HG02642 (cell line): ENCODE measurements around the gene IRF3.
A peak's percentile ranks its signal among the peaks of the same experiment; 100 is the strongest.

ENCODE experiments used
- ATAC-seq: cut with Tn5 transposase; IDR thresholded peaks from one replicate; pipeline ENCODE4 v1.9.1; 2021; ENCODE audit warnings: mild to moderate bottlenecking; ENCODE audit not compliant: unreplicated experiment, poor library complexity

Gene IRF3

DNA sequence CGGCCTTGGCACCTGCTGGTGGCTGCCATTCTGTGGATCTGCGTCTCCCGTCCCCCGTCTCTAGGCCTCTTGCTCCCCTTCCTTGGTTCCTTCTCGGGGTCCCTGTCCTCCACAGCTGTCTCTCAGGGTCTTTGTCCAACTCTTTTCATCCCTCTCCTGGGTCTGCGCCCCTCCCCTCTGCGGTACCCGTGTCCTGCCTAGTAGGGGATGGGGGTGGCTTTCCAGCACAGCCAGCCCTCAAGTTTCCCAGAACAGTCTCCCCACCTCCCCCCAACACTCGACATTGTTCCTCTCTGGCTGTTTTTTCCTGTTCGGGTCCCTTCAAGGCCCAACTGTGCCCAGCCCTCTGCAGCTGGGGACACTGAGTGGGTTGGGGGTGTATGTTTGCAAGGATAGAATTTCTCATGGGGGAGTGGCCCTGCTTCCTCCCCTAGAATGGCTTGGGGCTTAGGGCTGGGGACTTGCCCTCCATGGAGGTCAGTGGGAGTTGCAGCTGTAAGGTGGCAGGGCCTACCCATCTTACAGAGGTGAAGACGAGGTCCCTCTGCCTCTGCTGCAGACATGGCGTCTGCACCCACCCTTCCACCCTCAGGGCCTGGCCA, 23.0 kb upstream of the IRF3 start:
- no peak for ATAC-seq

GRCh38 chr19:49687566-49688316, 22.1 kb upstream of the IRF3 start:
- no peak for ATAC-seq

DNA sequence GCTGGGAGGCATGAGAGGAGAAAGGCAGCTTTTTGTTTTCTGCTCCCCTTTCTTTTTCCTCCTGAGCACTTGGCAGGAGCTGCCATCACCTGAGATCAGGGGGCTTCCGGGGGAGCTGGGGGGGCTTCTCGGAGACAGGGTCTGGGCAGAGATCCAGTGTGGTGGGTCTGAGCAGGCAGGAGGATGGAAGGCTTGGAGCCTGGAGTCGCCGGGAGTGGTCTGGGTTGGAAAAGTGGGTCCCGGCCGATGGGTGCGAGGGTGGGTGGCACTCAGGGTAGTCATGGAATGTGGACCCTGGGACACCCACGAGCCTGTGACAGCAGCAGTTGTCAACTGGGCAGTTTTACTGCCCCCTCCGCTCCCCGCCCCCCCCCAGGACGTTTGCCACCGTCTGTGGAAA, 21.5 kb upstream of the IRF3 start:
- ATAC-seq: no peak

DNA sequence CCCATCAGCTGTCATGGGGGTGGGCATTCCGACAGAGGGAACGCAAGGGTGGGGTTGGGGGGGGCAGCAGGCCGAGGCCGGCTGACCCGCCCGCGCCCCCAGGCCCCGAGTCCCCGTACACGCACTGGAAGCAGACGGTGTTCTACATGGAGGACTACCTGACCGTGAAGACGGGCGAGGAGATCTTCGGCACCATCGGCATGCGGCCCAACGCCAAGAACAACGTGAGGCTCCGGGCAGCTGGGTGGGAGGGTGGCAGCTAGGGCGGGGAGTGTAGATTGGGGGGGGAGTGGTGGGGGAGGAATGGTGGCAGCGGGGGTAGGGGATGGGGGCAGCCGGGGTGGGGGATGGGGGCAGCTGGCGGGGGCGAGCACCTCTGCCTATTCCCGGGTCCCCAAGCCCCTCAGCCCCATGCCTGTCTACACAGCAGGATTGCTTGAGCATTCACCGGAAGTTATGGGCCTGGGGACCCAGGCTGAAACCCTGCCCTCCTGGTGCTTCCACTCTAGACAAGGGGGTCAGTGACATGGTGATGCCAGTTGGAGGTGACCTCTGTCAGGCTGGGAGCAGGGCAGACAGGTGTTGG, 20.9 kb upstream of the IRF3 start:
- no peak for ATAC-seq

DNA sequence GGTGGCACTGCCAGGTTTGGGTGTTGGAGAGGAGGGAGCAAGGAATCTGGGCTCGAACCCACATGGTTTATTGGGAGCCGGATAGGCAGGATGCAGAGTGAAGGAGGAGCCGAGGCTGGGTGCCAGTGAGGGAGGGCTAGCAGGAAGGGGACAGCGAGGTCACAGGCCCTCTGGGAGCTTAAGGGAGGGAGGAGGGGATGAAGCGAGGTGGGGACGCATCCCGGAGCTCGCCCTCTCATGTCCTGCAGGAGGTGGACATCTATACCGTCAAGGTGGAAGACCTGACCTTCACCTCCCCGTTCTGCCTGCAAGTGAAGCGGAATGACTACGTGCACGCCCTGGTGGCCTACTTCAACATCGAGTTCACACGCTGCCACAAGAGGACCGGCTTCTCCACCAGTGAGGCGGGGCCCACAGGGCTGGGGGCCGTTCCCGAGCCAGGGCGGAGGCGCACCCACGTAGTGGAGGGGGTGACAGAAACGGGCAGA, 20.2 kb upstream of the IRF3 start:
- no peak for ATAC-seq

DNA sequence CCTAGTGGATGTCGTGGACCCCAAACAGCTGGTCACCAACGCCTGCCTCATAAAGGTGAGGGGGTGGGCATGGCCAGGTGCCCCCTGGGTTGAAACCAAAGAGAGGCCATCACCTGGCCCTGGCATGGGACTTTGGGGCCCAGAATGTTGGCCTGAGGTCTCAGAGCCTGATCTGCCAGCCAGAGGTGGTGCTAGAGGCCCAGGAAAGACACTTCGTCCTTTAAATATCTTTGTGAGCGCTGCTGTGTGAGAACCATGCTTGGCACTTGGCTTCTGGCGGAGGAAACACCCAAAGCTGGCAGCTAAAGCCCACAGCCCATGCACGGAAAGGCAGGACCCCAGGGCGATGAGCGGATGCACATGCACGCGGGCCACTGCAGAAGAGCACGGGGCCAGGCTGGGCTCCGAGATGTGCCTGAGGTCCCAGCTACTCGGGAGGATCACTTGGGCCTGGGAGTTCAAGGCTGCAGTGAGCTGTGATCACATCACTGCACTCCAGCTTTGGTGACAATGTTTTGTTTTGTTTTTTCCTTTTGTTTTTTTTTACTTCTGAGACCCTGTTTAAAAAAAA, 19.4 kb upstream of the IRF3 start:
- no peak for ATAC-seq

DNA sequence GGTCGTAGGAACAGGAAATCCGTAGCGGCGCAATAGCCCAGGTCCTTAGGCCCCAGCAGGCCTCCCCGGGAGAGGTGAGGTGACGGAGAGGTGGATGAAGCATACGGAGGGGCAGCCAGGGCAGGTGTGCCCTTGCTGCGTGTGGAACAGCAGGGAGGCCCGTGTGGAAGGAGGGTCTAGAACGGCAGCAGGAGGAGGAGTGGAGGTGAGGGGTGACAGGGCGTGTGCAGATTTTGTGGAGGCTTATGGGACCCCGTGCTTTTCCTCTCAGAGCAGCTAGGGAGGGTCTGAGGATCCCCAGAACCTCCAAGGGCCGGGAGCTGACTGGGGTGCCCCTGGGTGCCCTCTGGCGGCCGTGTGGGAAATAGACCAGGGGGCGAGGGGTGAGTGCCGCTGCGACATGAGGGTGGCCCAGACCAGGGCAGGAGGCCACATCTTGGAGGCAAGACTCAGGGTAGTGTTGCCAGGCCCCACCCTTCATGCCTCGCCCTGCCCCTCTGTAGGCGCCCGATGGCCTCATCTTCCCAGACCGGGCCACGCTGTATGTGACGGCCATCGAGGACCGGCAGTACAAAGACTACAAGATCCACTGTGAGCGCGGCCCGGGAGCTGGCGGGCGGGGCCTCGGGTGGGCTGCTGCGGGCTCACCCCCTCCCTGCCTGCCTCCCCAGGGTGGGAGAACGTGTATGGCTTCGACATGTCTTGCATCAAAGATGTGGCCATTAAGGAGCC, 18.8 kb upstream of the IRF3 start:
- ATAC-seq: no peak

DNA sequence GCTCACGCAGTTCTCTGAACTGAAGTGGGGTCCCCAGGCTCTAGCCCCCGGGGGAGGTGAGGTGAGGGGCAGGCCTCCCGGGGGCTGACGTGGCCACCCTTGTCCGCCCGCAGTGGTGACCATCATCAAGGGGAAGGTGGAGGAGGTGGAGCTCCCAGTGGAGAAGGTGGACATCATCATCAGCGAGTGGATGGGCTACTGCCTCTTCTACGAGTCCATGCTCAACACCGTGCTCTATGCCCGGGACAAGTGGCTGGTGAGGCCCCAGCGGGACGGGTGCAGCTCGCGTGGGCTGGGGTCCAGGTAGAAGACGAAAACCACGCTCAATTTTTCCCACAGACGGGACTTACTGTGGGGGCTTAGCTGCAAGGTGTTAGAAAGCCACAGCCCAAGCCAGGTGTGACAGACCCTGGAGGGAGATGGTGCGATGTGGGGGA, 18.2 kb upstream of the IRF3 start:
- no peak for ATAC-seq

DNA sequence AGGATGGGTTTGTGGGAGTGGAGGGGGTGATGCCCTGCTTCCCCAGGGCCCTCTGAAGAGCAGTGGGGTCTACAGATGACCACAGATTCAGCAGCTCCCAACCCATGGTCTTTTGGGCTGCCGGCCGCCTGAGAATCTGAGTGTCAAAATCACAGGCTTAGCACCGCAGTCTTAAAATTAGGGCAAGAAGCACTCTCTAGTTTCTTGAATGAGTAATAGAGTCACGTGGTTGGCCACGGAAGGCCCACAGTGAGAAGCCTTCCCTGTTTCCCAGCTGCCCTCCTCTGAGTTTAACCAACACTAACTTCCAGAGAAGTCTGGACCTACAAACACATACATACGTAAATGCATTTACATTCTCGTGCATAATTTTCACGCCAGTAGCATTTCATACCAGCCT, 16.6 kb upstream of the IRF3 start:
- ATAC-seq: no peak

GRCh38 chr19:49681830-49682229, 16.2 kb upstream of the IRF3 start:
- ATAC-seq: no peak

- no peak for ATAC-seq
Measured at GRCh38 chr19:49680421-49681351, 15.0 kb upstream of the IRF3 start.

DNA sequence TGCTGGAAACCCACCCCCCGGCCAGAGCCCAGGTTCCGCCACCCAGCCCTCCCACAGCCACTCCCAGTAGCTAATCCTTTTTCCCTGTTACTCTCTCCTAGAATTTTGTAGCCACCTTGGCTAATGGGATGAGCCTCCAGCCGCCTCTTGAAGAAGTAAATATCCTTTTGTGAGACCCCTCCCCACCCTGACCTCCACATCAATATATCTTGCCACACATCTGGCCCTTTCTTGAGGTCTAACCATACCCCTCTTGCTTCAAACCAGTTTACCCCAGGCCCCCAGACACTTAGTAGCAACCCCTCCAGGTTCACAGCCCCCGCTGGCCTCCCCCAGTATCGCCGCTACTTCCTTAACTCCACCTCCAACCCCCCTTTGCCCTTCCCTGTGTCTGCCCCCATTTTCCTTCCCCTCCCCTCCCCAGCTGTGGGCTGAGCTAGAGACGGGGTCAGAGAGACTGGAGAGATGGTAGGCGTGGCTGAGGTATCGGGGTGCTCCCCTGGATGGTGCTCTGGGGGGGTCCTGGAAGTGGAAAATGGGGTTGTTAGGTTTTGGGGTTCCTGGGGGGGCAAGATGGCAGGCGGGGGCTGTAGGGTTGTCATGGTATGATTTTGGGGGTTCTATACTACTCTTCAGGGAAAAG, 14.2 kb upstream of the IRF3 start:
- ATAC-seq: no peak

GRCh38 chr19:49678985-49679770, 13.5 kb upstream of the IRF3 start:
- no peak for ATAC-seq

GRCh38 chr19:49677901-49678674, 12.4 kb upstream of the IRF3 start:
- no peak for ATAC-seq

- ATAC-seq: no peak
Measured at GRCh38 chr19:49677231-49677900, 11.7 kb upstream of the IRF3 start, which contains the start of gene PRMT1. Gene PRMT1, plus strand, starts transcription at chr19:49677271. Its CDS starts 10 bp downstream, at chr19:49677281.

GRCh38 chr19:49676784-49677230, 11.2 kb upstream of the IRF3 start:
- ATAC-seq: peak; percentile 75
